GM21576 (cell line): ENCODE measurements around the gene UBE2O.

Experiments used
- ATAC-seq: cut with Tn5 transposase; IDR thresholded peaks from one replicate; pipeline ENCODE4 v1.9.1; 2021; ENCODE audit warnings: mild to moderate bottlenecking, moderate library complexity; ENCODE audit not compliant: unreplicated experiment

The UBE2O gene

GRCh38 chr17:76397687-76398522 is 55.0 kb downstream of the UBE2O start:
- no peak for ATAC-seq

GRCh38 chr17:76397184-76397583 is 55.8 kb downstream of the UBE2O start:
- no peak for ATAC-seq

DNA sequence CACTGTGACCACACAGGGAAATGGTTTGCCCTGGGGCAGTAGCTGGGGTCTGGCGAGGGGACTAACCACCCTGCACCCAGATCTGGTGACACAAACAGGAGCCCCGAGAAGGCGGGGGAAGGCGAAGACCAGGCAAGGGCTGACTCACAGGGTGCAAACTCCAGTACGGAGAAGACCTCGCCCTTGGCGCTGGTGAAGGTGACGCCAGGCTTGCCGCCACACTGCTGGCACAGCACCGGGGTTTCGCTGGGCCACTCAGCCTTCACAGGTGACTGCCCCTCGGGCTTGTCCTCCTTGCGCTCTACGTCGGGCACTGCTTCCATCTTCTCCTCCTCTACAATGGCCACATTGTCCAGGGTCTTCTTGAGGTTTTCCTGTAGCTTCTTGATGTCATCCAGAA is 57.0 kb downstream of the UBE2O start:
- ATAC-seq = no peak

- no peak for ATAC-seq
These were observed 58.8 kb downstream of the UBE2O start for GRCh38 chr17:76394166-76394565.

DNA sequence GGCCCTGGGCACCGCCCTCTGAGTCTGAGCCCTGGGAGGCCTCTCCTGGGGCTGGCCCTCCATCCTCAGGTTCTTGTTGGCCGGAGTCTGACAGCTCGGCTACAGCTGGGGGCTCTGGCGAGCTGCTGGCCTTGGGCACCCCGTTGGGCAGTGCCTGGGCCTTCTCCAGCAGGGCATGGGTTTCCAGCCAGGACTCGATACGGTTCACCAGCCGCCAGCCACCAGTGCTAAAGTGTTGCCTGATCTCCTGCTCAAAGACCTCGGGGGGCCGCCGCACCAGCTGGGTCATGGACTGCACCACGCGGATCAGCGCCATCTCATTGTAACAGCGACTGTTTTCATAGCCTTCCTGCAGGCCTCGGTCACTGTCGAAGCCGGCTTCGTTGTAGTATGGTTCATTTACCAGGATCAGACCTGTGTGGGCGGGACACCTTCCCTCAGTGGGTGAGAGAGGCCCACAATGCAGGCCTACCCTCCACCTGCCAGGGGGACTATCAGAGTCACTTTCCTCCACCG is 61.7 kb downstream of the UBE2O start:
- ATAC-seq = no peak

DNA sequence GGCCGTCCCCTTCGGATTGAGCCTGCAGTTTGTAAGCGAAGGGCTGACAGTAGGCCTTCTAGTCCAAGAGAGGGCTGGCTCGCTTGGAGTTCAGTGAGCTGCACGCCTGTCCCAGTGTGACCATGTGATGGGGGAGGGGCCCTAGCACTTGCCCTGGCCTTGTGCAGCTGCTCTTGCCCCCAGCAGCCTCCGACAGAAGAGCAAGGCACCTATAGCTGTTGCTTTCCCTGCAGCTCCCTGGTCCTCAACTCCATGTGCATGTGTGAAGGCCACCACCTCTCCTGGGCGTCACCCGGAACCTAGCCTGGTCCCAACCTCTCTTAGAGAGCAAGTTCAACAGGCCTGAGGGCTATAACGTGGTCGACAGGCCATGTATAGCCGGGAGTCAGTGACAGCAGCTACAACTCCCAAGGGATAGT is 62.9 kb downstream of the UBE2O start:
- no peak for ATAC-seq

DNA sequence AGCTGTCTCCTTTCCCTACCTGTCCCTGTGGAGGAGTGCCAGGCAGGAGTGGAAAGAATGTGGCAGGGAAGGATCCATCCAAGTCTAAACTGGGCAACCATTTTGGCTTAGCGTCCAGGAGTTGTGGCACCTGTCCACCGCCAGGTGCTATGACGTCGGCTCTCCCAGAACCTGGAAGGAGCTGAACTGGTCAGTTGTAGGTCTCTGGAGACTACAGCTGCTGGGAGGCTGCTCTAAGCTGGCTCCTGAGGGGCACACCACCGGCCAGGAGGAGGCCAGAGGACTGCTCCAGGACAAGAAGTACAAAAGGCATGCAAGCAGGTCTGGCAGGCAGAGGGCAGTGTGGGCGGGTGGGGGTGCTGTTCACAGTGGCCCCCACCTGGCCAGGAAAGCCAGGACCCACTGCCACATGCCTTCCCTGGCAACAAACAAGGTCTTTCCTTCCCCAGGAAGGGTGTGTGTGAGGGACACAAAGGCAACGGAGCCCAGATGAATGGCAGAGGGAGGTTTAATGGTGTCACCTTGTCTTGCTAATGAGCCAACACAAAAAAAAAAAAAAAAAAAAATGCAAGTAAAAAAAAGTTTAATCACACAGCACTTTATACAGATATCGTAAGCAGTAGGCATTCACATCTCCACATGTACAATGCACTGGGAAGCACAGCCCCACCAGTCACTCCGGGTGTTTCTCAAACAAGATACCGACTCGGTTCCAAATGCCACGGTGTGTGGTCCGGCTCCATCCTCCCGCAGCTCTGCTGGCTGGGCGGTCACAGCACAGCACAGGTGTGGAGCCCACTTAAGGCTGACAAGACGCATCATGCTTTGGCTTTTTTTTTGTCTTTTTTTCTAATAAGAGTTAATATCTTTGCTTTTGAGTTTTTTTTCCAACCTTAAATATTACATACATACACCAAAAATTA is 63.7 kb downstream of the UBE2O start:
- ATAC-seq = no peak

GRCh38 chr17:76386966-76387765 is 65.8 kb downstream of the UBE2O start:
- no peak for ATAC-seq

DNA sequence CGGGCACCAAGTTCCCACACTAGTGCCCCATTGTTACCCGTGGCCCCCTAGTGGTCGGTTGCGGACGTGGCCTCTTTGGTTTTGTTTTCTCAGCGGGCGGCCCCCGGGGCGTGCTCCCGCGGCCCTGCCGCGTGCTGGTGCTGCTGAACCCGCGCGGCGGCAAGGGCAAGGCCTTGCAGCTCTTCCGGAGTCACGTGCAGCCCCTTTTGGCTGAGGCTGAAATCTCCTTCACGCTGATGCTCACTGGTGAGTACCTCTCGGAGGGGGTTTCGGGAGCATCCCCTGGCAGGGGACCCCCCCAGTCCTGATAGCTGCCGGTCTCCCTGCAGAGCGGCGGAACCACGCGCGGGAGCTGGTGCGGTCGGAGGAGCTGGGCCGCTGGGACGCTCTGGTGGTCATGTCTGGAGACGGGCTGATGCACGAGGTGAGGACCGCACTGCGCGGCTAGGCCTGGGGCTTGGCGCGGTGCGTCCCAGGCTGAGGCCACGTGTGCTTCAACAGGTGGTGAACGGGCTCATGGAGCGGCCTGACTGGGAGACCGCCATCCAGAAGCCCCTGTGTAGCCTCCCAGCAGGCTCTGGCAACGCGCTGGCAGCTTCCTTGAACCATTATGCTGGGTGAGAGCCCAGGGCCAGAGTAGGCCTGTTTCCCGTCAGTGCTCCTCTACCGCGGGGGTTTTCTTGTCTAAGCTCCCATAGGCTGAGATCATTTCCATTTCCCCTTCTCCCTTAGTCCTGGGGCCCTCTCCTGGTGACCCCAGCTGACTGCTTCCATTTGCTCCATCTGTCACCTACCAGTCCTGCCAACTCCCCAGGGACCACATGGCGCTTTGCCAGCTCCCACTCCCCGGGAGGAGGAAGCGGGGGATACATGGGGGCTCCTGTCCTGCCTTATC is 66.8 kb downstream of the UBE2O start:
- ATAC-seq = no peak

GRCh38 chr17:76384987-76385891 is 67.7 kb downstream of the UBE2O start:
- no peak for ATAC-seq

DNA sequence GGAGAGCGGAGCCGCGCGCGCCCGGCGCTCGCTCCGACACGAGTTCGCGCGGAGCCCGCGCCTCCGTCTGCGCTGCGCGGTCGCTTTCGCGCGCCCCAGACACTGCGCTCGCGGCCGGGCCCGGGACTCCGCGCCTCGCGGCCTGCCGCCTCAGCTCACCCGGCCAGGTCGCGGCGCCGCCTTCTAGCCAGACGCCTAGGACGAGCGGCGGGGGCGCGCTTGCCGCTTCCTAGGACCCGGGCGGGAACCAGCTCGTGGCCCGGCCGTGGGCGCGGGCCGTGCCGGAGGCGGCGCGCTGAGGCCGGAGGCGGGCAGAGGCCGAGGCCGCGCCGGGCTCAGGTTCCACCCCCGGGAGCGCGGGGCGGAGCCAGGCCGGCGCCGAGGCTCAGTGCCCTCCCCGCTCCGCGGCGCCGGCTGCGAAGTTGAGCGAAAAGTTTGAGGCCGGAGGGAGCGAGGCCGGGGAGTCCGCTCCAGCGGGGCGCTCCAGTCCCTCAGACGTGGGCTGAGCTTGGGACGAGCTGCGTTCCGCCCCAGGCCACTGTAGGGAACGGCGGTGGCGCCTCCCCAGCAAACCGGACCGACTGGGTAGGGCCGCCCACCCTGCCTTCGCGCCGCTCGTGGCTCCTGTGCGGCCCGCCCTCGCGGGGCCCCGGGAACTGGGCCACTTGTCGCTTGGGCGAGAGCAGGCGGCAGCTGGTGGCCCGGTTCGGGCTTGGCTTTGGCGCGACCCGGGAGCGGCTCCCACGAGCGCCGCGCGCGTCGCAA is 68.5 kb downstream of the UBE2O start, which contains the start of gene SPHK1:
Gene SPHK1 (plus strand): TSS at position 388 of the 765 bp plus-strand sequence. CDS start 1,036 bp downstream, outside the sequence.
- peak; percentile 55 for ATAC-seq

DNA sequence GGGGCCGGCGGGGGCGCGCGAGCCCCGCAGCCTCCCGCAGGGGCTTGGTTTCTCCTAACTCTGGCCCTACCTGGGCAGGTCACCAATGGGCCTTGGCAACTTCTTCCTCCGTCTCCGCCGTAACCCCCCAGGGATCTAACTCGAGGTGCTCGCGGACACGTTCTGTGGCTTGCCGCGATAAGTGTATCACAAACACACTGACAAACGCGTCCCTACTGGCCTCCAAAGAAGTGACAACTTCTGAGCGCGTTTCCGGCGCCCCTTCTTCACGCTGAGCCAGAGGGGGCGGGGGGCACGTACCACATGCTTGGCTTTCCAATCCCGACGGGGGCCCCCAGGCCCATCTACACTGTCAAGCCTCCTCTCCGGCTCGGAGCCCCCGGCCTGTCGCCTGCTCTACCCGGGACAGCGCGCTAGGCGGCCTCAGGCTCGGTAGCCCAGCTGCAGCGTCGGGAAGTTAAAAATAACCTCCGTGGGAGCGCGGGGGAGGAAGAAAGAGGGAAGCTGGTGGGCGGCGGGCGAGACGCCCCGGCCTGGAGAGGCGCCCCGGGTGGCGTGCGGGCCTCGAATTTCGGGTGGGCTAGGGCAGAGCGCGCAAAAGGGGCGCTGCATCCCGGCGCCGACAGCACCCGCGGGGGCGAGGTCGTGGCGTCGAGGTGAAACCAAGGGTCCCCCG is 69.3 kb downstream of the UBE2O start:
- peak; percentile 21 for ATAC-seq

GRCh38 chr17:76382803-76383545 is 70.0 kb downstream of the UBE2O start:
- ATAC-seq = no peak

DNA sequence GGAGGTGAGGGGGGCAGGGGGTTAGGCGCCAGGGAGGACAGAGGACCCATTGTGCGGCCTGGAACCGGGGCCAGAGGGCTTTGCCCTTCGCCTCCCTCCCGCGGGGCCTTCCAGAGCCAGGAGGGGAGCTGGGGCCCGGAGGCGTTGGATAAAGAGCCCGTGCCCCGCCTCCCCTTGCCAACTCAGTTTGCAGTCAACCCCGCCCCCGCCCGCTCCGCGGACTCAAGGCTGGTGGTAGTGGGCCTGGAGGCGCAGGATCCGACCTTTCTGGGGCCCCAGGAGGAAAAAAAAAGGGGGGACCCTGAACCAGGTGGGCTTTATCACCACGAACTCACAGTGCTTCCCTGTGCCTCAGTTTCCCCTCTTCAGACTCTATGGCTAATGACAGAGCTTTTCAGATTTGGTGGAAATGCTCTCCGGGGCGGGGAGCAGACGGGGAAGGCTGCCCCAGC is 70.6 kb downstream of the UBE2O start:
- ATAC-seq = no peak

DNA sequence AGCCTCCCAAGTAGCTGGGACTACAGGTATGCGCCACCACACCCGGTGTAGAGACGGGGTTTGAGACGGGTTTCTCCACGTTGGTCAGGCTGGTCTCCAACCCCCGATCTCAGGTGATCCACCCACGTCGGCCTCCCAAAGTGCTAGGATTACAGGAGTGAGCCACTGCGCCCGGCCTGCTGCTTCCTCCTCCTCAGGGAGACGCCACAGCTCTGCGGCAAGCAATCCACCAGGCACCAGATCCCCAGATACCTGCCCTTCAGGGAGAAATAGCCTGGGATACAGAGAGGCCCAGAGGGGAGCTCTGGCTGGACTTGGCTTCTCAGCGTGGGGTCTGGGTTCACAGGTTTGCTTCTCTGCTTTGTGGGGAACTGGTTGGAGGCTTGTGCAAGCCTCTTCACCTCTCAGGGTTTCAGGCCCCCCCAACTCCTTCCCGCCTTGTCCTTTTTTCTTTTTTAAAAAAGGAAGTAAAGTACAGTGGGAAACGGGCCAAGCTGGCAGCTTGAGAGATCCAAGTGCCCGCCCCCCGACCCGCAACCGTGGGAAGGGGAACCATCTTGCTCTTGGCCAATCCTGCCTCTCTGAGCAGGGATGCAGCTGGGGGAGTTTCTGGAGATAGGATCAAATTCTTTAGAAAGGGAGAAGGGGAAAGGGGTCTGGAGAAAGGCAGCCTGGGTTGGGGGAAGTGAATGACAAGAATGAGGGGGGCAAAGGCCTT is 71.2 kb downstream of the UBE2O start:
- ATAC-seq = no peak
